Measurements from ENCODE around the gene C2CD4C. TPM values are rescaled to one million over a fixed set of nuclear protein-coding genes. Genes with fewer than 3 reads are reported as not detected.

Gene C2CD4C
- total and polyA plus RNA-seq, 2 donors (not counting 3 experiments of a cell fraction or from before 2014, with no cell fraction given) = 0.25 to 0.38 TPM

GRCh38 chr19:410243-410781 is 1.4 kb upstream of the C2CD4C start:
- Histone ChIP-seq H3K27me3 (ENCODE audit: control insufficient read depth in 2 of 2, insufficient read depth in 2 of 2, low read length in 2 of 2) (peaks cover 11 to 14% of the 10 kb centered on the region in 2 experiments), H3K9me3 (replicated peaks; ENCODE audit: control insufficient read depth, insufficient read depth, low read length) (no peaks in the 10 kb centered on the region), H3K79me2 (ENCODE audit: control insufficient read depth, insufficient read depth, low read length) (no peaks in the 10 kb centered on the region), H3K4me2 (ENCODE audit: insufficient read depth, low read length) (no peak overlapping the region), H3K9me1 (replicated peaks; ENCODE audit: control insufficient read depth, extremely low read depth, insufficient read depth, low read length) (no peaks in the 10 kb centered on the region), H4K20me1 (replicated peaks; ENCODE audit: control insufficient read depth, extremely low read depth, insufficient read depth, low read length) (no peaks in the 10 kb centered on the region), H2AFZ (ENCODE audit: low read depth, low read length) (no peak overlapping the region), H3K36me3 (ENCODE audit: control insufficient read depth in 2 of 2, extremely low read depth in 1 of 2, insufficient read depth in 2 of 2, low read length in 2 of 2) (no peaks in the 10 kb centered on the region), H3K4me3 (replicated peaks in 1 of 3; ENCODE audit: insufficient read depth in 1 of 3, low read depth in 1 of 3, low read length in 3 of 3) (no peak overlapping the region), H3K4me1 (ENCODE audit: control insufficient read depth, extremely low read depth, insufficient read depth, low read length) (peaks cover 3% of the 10 kb centered on the region), H3K27ac (ENCODE audit: insufficient read depth, low read depth, low read length) (no peak overlapping the region), H3K9ac (replicated peaks; ENCODE audit: extremely low read depth, insufficient read depth, low read length) (no peak overlapping the region)
- CTCF ChIA-PET = interaction anchor here (1.2 kb wide), 1 partner anchor 70 kb away, joined by 3 read pairs; no protein-coding TSS in a partner anchor
- FAIRE-seq (no peak), DNase-seq (ENCODE audit: low read depth, low spot score) (no peak)
- no peak for TF ChIP-seq GATA2 (IDR thresholded peaks at IDR 0.05; ENCODE audit: insufficient read depth, insufficient read length, low read depth, low read length)
- dilution Hi-C loops (cut with MboI; ENCODE audit: extremely low pct_ligation_motif_present, low sequenced_read_pairs) = no loop called here
- POLR2A ChIA-PET = no interaction called here
- intact Hi-C loops (cut with micrococcal nuclease) = no loop called here
- BruUV-seq (replicated peaks) = no TSS peak

GRCh38 chr19:409516-410242 is 732 bp upstream of the C2CD4C start:
- no peaks in the 10 kb centered on the region for H3K9me1 ChIP-seq (replicated peaks; ENCODE audit: control insufficient read depth, extremely low read depth, insufficient read depth, low read length)
- H3K27ac ChIP-seq (ENCODE audit: insufficient read depth, low read depth, low read length) = no peak overlapping the region
- ChIA-PET CTCF (interaction anchor here (1.2 kb wide), 1 partner anchor 70 kb away, joined by 3 read pairs; no protein-coding TSS in a partner anchor), POLR2A (no interaction called here)
- FAIRE-seq = no peak
- peaks cover 11 to 14% of the 10 kb centered on the region in 2 experiments for H3K27me3 ChIP-seq (ENCODE audit: control insufficient read depth in 2 of 2, insufficient read depth in 2 of 2, low read length in 2 of 2)
- H3K9ac ChIP-seq (replicated peaks; ENCODE audit: extremely low read depth, insufficient read depth, low read length) = no peak overlapping the region
- peak overlapping the region; percentile 36 for H3K4me2 ChIP-seq (ENCODE audit: insufficient read depth, low read length)
- peaks cover 3% of the 10 kb centered on the region for H3K4me1 ChIP-seq (ENCODE audit: control insufficient read depth, extremely low read depth, insufficient read depth, low read length)
- dilution Hi-C loops (cut with MboI; ENCODE audit: extremely low pct_ligation_motif_present, low sequenced_read_pairs) = no loop called here
- TF ChIP-seq POLR2A (IDR thresholded peaks at IDR 0.05; ENCODE audit: low read depth, low read length) (no peak), EZH2 (IDR thresholded peaks at IDR 0.05; ENCODE audit: borderline replicate concordance, low read depth, low read length, severe bottlenecking) (peak; percentile 63)
- H2AFZ ChIP-seq (ENCODE audit: low read depth, low read length) = no peak overlapping the region
- DNase-seq (ENCODE audit: low read depth, low spot score) = no peak
- H4K20me1 ChIP-seq (replicated peaks; ENCODE audit: control insufficient read depth, extremely low read depth, insufficient read depth, low read length) = no peaks in the 10 kb centered on the region
- no TSS peak for BruUV-seq (replicated peaks)
- H3K36me3 ChIP-seq (ENCODE audit: control insufficient read depth in 2 of 2, extremely low read depth in 1 of 2, insufficient read depth in 2 of 2, low read length in 2 of 2) = no peaks in the 10 kb centered on the region
- no peaks in the 10 kb centered on the region for H3K9me3 ChIP-seq (replicated peaks; ENCODE audit: control insufficient read depth, insufficient read depth, low read length)
- peak overlapping the region in 1 of 3 experiments; percentile 22 for H3K4me3 ChIP-seq (replicated peaks in 1 of 3; ENCODE audit: insufficient read depth in 1 of 3, low read depth in 1 of 3, low read length in 3 of 3)
- no peaks in the 10 kb centered on the region for H3K79me2 ChIP-seq (ENCODE audit: control insufficient read depth, insufficient read depth, low read length)
- intact Hi-C loops (cut with micrococcal nuclease) = no loop called here

Data from endothelial cell of umbilical vein (primary cell).